HG03571 (cell line): ENCODE results near the gene FAM171A1.

Experiments used
- ATAC-seq: cut with Tn5 transposase; IDR thresholded peaks from one replicate; pipeline ENCODE4 v1.9.1; 2021; ENCODE audit not compliant: unreplicated experiment

FAM171A1 gene

DNA sequence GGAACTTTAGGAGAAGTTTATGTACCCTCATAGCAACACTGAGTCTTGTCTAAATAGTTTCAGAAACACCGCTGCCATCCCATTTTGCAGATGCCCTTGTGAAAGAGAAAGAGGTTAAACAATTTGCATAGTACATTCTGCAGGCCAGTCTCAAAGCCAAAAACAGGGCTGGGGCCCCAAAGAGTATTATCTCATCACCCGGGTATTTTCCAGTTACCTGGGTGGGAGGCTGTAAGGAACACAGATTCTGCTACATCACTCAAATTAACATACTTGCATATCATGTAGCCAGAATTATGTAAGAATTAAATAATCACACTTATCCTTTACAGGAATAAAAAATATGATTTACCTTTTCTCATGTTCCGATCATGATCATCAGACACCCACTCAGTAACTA, 3.1 kb upstream of the FAM171A1 start:
- no peak for ATAC-seq

DNA sequence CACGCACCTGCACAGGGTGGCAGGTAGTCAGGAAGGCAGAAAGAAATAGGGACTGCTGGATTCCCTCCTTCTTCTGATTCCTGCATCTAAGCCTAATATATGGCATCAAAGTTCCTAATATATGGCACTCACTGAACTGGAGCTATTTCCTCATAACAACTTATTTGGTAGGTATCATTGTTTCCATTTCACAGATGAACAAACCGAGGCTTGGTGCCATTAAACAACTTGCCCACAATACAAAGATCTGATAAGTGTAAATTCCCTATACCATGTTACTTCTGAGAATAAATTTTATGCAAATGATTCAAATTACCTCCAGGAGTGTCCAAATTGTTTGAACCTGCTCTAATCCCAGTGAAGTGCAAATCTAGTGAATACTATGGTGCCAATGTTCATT, 2.1 kb upstream of the FAM171A1 start:
- ATAC-seq, result no peak

DNA sequence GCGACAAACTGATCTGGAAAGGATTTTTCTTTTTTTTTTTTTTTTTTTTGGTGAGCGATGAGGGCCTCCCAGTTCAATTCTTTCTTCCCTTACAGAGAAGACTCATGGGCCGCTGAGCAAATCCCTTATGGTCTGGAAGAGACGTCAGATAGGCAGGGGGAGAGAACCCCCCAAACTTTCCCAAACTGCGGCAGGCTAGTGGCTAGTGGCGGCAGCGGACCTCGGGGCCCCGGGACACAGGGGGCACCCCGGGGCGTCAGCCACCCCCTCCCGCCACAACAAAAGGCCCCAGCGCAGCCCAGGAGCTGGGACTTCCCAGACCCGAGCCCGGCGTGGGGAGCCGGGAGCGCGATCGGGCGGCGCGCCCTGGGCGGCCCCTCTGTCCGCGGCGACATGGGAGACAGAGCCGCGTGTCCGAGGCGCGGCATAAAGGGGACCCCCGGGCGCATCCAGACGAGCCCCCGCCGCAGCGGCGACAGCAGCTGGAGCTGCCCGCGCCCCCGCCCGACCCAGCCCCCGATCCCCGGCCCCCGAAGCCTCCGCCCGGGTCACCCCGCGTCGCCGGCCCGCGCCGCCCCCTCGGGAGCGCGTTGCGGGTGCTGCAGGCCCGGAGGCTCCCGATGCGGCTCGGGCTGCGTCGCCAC, 755 bp downstream of the FAM171A1 start:
- peak; percentile 36 for ATAC-seq

DNA sequence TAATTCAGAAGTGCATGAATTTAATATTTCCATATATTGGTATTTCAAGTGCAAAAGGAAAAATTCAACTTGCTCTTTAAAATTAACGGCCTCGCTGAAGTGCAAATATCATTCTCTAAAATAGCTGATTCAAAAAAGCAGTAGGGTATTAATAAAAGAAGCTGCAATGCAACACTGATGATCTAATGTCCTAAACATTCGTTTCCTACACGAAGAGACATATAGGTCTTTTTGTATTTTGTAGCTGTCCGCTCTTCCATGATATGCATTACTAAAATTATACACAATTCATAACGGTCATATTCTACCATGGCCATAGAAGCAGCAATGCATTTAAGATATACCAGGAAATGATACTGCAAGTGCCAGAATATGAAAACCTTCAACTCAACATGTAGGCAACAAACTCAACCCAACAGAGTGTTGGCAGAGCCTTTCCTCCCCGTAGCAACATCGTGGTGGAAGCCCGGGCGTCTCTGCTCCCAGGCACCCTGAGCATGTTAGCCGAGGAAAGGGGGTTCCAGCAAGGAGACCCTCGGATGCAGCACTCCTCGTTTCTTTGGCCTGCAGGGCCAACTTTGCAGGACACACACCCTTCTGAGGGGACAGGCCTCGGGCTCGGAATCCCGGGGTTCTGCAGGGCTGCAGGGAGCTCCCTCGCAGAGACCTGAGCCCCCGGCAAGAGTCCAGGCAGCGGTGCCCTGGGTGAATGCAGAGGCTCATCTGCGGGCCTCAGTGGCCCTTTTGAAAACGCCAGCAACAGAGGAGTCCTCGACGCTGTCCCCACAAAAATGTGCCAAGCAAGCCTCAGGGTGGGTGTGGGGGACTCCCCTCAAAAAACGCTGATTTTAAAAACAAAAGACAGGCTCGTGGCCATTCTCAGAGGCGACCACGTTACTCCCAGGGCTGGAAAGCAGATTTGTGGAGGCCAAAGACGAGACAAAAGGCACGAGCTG, 1.6 kb downstream of the FAM171A1 start:
- no peak for ATAC-seq

DNA sequence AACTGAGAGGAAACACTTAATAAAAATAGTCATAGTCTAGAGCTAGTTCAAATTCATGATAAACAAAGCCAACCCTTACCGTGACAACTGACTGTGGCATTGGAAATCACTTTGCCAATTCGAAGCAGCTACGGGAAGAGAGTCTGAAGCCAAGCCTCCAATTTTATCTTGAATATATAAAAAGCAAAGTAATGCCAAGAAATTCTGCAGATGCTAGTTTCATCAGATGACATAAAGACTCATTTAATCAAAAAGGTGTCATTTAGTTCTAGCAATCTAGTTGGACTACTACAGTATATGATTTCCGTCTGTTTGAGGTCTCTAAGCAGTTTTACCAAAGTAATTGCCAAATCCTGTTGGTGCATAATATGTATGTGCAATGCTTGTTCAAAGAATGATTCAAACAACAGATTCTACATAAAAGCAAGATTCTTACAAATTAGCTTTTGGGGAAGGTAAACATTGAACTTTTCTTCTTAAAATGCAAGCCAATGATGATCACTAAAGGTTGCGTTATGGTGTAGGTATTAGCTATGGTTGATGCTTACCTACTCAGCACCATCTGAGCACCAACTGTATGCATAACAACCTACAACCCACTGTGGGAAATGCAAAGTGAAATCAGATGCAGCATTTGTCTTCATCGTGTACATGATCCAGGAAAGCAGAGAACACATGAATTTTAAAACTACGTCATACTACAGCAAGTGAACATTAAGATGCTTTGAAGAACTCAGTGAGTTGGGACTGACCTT, 2.8 kb downstream of the FAM171A1 start:
- no peak for ATAC-seq

DNA sequence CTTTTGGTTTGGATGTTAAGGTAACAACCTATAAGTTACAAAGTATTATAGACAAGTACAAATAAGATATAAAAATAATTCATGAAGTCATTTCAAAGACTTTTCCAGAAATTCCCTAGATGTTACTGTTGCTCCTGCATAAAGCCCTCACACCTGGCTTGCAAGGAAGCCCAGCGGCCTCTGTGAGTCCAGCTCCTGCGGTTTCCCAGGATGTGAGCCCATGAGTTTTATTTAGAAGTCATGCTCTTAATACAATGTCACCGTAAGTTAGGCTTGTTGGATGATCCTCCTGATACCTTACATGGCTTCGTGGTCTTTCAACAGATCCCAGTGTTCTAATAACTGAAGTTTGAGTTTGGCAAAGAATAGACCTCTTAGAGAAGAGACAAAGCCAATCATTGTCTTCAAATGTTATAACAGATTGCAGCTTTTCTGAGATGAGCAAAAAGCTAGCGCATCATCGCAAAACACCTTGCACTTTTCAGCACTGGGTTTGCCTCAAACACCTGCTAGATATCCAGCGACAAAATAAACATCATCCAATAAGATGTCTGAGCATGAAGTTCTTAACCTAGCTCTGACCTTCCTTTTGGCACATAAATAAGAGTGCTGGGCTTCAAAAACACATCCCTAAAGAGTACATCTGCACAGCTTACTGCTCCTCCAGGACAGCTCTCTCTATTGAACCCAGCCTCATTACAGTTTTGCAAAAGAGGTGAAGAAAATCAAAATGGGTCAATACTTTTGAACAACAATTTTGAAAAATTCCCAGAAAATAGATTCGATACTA, 3.6 kb downstream of the FAM171A1 start:
- no peak for ATAC-seq

DNA sequence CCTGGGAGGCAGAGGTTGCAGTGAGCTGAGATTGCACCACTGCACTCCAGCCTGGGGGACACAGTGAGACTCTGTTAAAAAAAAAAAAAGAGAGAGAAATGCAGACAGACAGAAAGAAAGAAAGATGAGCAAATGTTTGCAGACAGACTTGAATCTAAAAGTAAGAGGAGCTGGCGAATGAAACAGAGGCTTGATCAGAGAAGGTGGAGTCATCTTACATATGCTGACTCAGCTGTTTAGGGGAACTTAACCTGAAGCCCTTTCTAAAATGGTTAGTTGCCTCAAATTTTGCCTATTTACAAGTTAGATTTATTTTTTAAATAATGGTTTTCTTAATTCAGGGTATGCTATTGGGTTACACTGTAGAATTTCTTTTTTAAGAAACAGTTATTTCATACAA, 5.4 kb downstream of the FAM171A1 start:
- ATAC-seq, result no peak

DNA sequence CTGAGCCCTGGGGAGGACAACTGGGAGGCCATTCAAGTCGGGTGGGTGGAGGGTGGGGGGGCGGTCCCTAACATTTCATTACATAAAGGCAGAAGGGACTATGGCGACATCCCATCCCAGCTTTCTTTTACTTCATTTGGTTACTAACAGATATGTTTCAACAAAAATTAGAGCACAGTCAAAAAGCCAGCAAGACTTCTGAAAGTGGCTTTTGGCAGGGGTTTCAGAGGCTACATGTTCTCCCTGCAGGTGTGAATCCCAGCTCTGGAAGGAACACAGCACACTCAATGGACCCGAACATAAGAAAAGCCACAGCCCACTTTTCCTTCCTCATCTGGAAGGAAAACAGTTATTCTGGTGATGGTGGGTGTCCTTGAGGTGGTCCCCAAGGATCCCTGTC, 7.1 kb downstream of the FAM171A1 start:
- no peak for ATAC-seq

DNA sequence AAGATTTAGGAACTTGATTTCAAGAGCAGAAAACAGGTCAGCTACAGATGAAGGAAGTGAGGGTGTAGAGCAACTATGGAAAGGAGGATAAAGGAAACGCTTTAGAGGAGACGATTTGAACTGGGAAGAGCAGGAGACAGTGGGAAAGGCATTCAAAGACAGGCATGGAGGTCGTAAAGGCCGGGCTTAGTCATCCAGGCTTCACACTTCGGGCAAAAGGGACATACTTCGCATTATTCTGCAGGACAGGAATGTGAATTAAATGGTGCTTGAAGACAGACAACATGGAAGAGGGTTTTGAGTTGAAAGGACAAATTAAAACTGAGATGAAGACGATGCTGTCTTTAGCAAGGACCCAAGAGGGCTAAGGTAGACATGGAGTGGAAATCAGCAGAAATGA, 8.1 kb downstream of the FAM171A1 start:
- no peak for ATAC-seq

DNA sequence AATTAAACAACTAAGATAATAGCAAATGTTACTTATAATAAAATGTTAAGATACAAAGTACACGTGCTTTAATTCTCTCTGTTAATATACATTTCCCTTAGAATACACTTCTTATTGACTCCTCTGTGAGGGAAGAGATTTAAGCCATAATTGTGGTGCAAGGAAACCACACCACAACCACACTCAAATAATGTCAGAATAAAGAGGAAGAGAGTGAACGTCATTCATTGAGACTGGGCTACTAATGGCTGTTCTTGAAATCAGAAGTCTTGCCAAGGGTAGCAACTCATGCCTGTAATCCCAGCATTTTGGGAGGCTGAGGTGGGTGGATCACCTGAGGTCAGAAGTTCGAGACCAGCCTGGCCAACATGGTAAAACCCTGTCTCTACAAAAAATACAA, 10.0 kb downstream of the FAM171A1 start:
- ATAC-seq, result no peak

DNA sequence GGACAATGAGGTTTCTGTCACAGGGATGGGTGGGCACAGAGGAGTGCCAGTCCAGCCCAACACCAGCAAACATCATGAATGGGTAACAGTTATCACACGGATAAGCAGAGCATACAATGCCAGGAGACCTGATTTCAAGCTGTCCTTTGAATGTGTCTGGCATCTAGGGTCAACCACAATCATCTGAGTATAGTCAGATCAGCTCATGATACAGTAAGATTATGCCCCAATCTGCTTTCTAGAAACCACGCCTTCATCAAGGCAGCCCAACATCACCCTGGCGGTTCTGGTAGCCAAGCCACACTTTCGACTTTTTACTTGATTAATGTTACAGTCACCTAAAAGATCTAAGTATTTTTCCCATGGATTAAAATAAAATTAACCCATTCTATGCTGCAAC, 10.5 kb downstream of the FAM171A1 start:
- no peak for ATAC-seq

DNA sequence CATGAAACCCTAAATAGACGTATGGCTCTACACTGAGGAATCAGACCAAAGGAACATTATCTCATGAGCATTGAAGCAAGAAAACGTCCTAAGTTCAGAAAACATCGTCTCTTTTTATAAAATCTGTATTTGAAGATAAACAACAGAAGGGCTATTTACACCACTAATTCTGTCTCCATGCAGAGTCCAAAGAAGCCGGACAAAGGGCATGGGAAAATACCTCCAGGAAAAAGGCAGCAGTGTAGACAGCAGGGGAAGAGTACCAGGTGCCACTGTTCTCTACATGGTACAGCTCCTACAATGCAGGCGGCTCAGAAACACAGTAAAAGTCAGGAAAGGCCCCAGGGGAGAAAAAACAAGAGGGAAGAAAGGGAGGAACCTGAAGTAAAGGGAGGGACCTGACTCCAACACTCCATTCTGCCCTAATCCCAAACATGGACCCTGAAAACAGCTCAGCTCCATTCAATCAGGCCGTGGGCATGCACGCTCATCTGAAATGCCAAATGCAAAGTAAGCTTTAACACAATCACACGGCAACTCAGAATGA, 17.5 kb downstream of the FAM171A1 start:
- no peak for ATAC-seq

DNA sequence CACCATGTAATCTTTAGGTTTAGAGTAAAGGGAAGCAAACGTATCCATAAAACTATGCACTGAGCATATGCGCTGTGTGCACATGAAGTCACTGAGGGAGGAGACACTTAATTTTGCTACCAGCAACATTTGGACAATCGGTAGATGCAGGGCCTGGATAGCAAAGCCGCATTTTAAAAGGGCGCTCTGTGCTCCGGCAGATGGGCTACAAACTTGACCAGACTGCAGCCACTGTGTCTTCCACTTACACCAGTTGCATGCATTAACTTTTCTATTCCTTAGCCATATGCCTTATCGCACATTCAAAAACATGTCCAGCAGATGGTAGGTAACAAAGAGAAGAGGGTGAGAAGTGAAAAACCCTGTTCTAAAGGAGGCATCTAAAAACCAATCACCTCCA, 18.3 kb downstream of the FAM171A1 start:
- no peak for ATAC-seq

DNA sequence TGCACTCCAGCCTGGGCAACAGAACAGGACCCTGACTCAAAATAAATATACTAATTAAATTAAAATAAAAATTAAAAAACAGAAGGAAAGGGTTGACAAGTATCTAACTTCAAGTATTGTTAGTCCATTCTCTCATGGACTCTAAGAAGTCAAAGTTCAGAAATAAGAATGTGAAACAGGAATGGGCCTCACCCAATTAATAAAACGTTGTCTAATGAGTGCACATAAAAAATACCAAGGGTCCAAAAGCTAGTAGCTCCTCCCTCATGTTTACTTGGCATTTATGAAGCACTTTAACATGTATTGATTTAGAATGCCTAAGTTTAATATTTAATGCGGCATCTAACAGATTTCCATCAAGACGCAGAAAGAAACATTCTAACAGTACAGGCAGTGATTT, 18.9 kb downstream of the FAM171A1 start:
- no peak for ATAC-seq

DNA sequence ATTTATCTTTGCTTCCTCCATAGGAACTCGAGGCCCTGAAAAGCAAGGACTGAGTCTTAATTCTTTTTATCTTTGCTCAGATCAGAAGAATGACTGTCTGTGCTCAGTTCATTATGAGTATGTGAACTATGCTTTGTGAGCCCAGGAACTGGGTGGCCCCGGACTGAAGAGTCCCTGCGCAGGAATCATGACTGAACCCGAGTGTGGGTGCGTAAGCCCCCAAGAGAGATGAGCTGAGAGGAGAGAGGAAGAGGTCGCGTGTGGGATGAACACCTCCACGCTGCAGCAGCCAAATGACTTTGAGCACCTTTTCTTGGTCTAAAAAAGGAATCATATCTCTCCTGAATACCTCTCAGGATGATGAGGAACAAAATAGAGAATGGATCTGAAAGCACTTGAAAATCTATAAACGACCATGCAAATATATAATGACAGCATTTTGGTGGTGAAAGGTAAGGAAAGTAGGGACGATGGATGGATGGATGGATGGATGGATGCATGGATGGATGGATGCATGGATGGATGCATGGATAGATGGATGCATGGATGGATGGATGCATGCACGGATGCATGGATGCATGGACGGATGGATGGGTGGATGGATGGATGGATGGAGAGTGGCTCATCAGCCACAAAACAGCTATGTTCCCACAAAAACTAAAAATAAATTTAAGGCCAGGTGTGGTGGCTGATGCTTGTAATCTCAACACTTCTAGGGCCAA, 19.8 kb downstream of the FAM171A1 start:
- no peak for ATAC-seq

DNA sequence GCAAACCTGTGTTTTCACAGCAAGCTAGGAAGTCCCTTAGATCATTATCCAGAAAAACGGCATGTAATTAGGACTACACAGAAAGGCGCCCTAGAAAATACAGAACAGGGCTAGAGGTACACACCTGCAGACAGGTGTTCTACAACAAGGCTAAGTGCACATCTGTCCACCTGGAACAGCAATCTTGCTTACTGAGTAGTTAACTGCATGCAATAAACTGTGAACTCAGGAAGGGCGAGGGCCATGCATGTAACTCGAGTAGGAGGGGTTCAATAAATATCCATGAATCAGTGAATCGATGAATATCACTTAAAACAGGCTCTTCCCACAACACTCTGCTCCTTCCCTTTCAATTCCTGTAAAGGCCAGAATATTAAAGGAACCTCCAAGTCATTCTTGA, 22.0 kb downstream of the FAM171A1 start:
- ATAC-seq, result no peak

DNA sequence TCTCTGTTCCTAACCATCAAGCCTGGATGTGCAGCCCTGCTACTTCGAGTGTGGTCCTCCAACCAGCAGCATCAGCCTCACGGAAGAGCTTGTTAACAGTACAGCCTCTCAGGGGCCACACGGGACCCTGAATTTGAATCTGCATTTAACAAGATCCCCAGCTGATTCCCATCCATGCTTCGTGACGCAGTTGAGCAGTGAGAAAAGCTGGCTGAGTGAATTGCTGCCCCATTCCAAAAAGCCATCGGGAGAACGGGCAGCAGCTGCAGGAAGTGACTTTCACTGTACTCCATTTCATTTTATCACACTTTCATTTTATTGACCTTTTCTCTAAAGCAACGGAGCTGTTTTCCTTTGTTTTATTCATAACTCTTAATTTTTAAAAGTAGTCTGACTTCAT, 22.5 kb downstream of the FAM171A1 start:
- no peak for ATAC-seq

DNA sequence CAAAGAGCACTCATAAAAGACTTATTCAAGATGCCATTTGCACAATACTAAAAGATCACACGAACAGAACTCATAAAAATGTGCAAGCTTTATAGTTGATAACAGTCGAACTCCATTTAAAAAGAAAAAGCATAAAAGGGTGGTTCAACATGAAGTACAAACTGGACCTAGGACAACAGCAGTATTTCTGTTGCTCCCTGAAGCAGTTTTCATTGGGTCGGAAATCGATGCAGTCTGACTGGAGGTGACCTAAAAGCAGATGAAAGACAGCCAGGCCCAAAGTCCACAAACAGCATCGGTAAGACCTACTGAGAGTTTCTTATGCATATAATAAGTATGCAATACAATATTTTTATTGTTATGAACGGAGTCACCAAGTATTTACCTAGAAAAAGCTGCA, 23.9 kb downstream of the FAM171A1 start:
- ATAC-seq, result no peak

DNA sequence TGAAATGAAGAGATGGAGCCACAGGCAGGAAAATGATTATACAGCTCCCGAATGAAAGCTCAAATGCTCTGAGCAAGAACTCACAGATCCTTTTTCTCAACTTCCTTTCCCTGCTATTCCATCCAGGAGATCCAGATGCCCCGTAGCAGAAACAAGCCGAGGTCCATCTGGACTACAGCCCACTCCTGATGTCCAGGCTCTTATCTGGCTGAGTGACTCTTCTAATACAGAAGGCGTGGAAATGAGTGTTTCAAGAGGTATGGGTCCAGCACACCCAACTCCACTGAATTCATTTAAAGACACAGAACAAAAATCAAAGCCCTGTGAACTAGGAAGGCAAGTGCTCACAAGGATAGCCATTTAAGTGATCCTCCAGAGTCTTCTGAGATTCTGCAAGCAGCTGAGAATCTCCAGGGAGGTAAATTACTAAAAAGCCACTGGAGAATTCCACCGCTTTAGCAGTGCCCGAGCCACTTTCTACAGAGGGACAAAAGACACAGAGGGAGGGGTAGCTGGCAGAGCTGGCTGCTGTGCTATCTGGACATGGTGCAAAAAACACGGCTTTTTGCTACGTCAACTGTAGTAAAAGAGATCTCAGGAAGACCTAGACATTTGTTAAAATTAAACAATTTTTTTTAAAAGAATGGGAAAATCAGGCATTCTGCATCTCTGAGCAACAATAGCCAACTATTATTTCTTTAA, 24.5 kb downstream of the FAM171A1 start:
- ATAC-seq, result no peak
